HCT116 (cell line): Measurements from ENCODE around the gene S100A7A. TPM values are rescaled to one million over a fixed set of nuclear protein-coding genes. Genes with fewer than 3 reads are reported as not detected.

Source experiments
- ATAC-seq: fragments of 200-7000 bp; cut with Tn5 transposase; 2 replicates; pipeline ENCODE4 v1.9.1; 2020; ENCODE audit warnings: mild to moderate bottlenecking, moderate library complexity
- BruUV-seq: library from RNA; stranded (reverse); fragments of 400-500 nt; replicated peaks from 2 replicates; lab custom pipeline; 2021; lab: Mats Ljungman, UMichigan
- CTCF ChIA-PET: fragments of 300-600 bp; sonication (Branson Sonifier 250); formaldehyde crosslinking; loops from one replicate; lab custom pipeline; 2021; ENCODE audit warnings: antibody characterized with exemption; lab: Charles Lee
- POLR2A ChIA-PET: fragments of 300-600, 350-600 bp; sonication (Branson Sonifier 250); formaldehyde crosslinking; loops from one replicate; lab custom pipeline; 2021; ENCODE audit warnings: antibody characterized with exemption; lab: Charles Lee
- RAD21 ChIA-PET, 2 experiments: fragments of 300-600 bp; sonication (Branson Sonifier 250); formaldehyde crosslinking; loops; one replicate each; lab custom pipeline; 2023; ENCODE audit warnings: low total read pairs in 2 of 2; ENCODE audit not compliant: uncharacterized antibody in 2 of 2, unreplicated experiment in 2 of 2, low non-redundant PET in 1 of 2; lab: Charles Lee
- DNase-seq: peaks from one replicate; pipeline ENCODE4 v3.0.0-alpha.2; 2010; ENCODE audit warnings: low read depth, low spot score
- H2AFZ ChIP-seq: fragments of 200-600 bp; shearing (Covaris generic), sonication (generic); 2 replicates; pipeline ENCODE4 v1.6.1; 2017; ENCODE audit warnings: low read depth, mixed run types, mixed read lengths, antibody characterized with exemption, low read length; ENCODE audit not compliant: poor library complexity, severe bottlenecking
- H3K27ac ChIP-seq: 2 replicates; pipeline ENCODE4 v1.5.1; 2012; ENCODE audit warnings: low read depth, low read length
- H3K27me3 ChIP-seq: fragments of 200-600 bp; sonication (generic); 2 replicates; pipeline ENCODE4 v1.6.1; 2016; ENCODE audit warnings: mixed run types, low read length, mixed read lengths; ENCODE audit not compliant: insufficient read depth
- H3K36me3 ChIP-seq, 2 experiments: fragments of 200-500 bp in 1 of 2; fragments of 200-600 bp in 1 of 2; sonication (Bioruptor generic) in 1 of 2; sonication (generic) in 1 of 2; 2 replicates each; pipeline versions ENCODE4 v1.5.1 to v1.6.1; 2014 to 2016; ENCODE audit warnings: low read length in 2 of 2, inconsistent platforms in 1 of 2, mixed read lengths in 1 of 2, mixed run types in 1 of 2; ENCODE audit not compliant: insufficient read depth in 2 of 2, control insufficient read depth in 1 of 2
- H3K4me1 ChIP-seq, 2 experiments: fragments of 200-600 bp in 1 of 2; sonication (generic) in 1 of 2; 2 replicates each; pipeline versions ENCODE4 v1.5.1 to v1.6.1; 2012 to 2017; ENCODE audit warnings: low read length in 2 of 2, inconsistent platforms in 1 of 2, mild to moderate bottlenecking in 1 of 2, mixed read lengths in 1 of 2, mixed run types in 1 of 2, moderate library complexity in 1 of 2; ENCODE audit not compliant: insufficient read depth in 2 of 2, control insufficient read depth in 1 of 2
- H3K4me2 ChIP-seq: fragments of 200-600 bp; sonication (generic); 2 replicates; pipeline ENCODE4 v1.6.1; 2017; ENCODE audit warnings: mixed run types, low read length, mixed read lengths
- H3K4me3 ChIP-seq, 2 experiments: fragments of 200-600 bp in 1 of 2; sonication (generic) in 1 of 2; replicated peaks in 1 of 2; 2 replicates each; pipeline ENCODE4 v1.5.1; 2011 to 2016; ENCODE audit warnings: low read length in 2 of 2, control low read depth in 1 of 2, low read depth in 1 of 2, mild to moderate bottlenecking in 1 of 2, mixed read lengths in 1 of 2, mixed run types in 1 of 2
- H3K79me2 ChIP-seq: fragments of 200-600 bp; sonication (generic); 2 replicates; pipeline ENCODE4 v1.6.1; 2017; ENCODE audit warnings: mild to moderate bottlenecking, mixed run types, low read length, moderate library complexity, mixed read lengths; ENCODE audit not compliant: insufficient read depth
- H3K9ac ChIP-seq: fragments of 200-600 bp; sonication (generic); 2 replicates; pipeline ENCODE4 v1.6.1; 2016; ENCODE audit warnings: low read length, mixed read lengths
- H3K9me2 ChIP-seq: fragments of 200-600 bp; sonication (generic), shearing (Covaris generic); 2 replicates; pipeline ENCODE4 v1.6.1; 2017; ENCODE audit warnings: mixed run types, mild to moderate bottlenecking, moderate library complexity; ENCODE audit not compliant: insufficient read depth
- H3K9me3 ChIP-seq, 2 experiments: fragments of 200-500 bp in 1 of 2; fragments of 200-600 bp in 1 of 2; sonication (Bioruptor generic) in 1 of 2; sonication (generic) in 1 of 2; 2 replicates each; pipeline ENCODE4 v1.6.1; 2014 to 2017; ENCODE audit warnings: low read length in 2 of 2, mixed read lengths in 2 of 2, inconsistent platforms in 1 of 2, low read depth in 1 of 2, mild to moderate bottlenecking in 1 of 2, mixed run types in 1 of 2, moderate library complexity in 1 of 2; ENCODE audit not compliant: control insufficient read depth in 1 of 2, insufficient read depth in 1 of 2
- H4K20me1 ChIP-seq: fragments of 200-600 bp; sonication (generic), shearing (Covaris generic); 2 replicates; pipeline ENCODE4 v1.6.1; 2017; ENCODE audit warnings: mixed run types, mild to moderate bottlenecking, moderate library complexity; ENCODE audit not compliant: insufficient read depth
- CBX3 ChIP-seq: IDR thresholded peaks from 2 replicates; pipeline ENCODE4 v1.6.1; 2012; ENCODE audit warnings: low read depth
- ELF1 ChIP-seq: IDR thresholded peaks from 2 replicates; pipeline ENCODE4 v1.6.1; 2012; ENCODE audit warnings: low read depth, borderline replicate concordance
- EZH2phosphoT487 ChIP-seq: fragments of 200-600 bp; IDR thresholded peaks from 2 replicates; pipeline ENCODE4 v1.6.1; 2018; ENCODE audit warnings: antibody characterized with exemption, borderline replicate concordance
- FOSL1 ChIP-seq: IDR thresholded peaks from 2 replicates; pipeline ENCODE4 v1.6.1; 2012; ENCODE audit warnings: low read depth
- RAD21 ChIP-seq: IDR thresholded peaks from 2 replicates; pipeline ENCODE4 v1.6.1; 2012; ENCODE audit warnings: low read depth, mild to moderate bottlenecking
- SIN3A ChIP-seq: IDR thresholded peaks from 2 replicates; pipeline ENCODE4 v1.6.1; 2012; ENCODE audit warnings: low read depth
- SP1 ChIP-seq: IDR thresholded peaks from 2 replicates; pipeline ENCODE4 v1.6.1; 2012; ENCODE audit warnings: low read depth
- SRF ChIP-seq: IDR thresholded peaks from 2 replicates; pipeline ENCODE4 v1.6.1; 2012; ENCODE audit warnings: low read depth
- YY1 ChIP-seq: IDR thresholded peaks from 2 replicates; pipeline ENCODE4 v1.6.1; 2011; ENCODE audit warnings: low read length, low read depth, moderate library complexity, mild to moderate bottlenecking; ENCODE audit not compliant: insufficient replicate concordance; ENCODE audit errors: extremely low read depth
- ZBTB33 ChIP-seq: IDR thresholded peaks from 2 replicates; pipeline ENCODE4 v1.6.1; 2011; ENCODE audit warnings: mild to moderate bottlenecking, low read length, moderate library complexity; ENCODE audit not compliant: insufficient replicate concordance; ENCODE audit errors: extremely low read depth
- ZFX ChIP-seq: fragments of 450-650 bp; IDR thresholded peaks from 2 replicates; pipeline ENCODE4 v1.6.1; 2017
- intact Hi-C: fragments of 100-400 bp; cut with micrococcal nuclease; formaldehyde crosslinking; loops from 2 replicates; pipeline ENCODE4 v1.10.0; 2022
- total RNA-seq: library from RNA; stranded (reverse); gene quantifications from one replicate; pipeline ENCODE4 v1.2.1, GENCODE V29; 2021; ENCODE audit not compliant: unreplicated experiment

S100A7A gene
- total RNA-seq, 1 experiment from 2014 or later = not detected

DNA sequence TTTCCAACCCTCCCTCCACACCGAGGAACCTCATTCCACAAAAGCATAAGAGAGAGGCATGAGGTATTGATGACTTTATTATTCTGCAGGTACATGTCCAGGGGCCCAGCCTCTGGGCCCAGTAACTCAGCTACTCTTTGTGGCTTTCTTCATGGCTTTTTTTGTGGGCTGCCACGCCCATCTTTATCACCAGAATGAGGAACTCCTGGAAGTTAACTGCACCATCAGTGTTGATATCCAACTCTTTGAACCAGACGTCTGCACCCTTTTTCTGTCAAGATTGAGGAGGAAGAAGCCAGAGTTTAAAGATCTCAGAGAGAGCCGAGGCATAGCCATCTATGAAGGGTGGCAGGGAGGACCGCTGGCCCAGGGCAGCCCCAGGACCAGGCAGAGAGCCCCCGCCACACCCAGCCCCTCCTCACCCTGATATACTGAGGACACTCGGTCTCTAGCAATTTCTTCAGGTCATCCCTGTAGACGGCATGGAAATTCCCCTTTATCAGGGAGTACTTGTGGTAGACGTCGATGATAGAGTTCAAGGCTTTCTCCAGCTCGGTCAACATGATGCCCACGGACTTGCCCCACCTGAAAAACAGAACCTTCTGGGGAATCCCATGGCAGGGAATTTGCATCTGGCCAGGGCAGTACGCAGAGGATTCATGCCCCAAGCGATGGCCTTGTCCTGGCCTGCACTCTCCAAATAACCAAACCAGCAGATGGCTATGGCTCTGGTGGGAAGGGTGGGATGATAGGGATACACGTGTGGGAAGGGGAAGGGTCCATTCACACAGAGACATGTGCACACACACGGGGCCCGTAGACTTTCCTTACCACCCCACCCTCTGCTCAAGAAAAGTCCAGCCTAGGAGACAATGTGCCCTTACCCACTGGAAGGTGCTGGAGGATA, 26.1 kb upstream of the S100A7A start:
- no peak overlapping the region for H3K4me2 ChIP-seq
- no peaks in the 10 kb centered on the region for H3K9me3 ChIP-seq
- H3K27me3 ChIP-seq = peaks cover 72% of the 10 kb centered on the region
- no peaks in the 10 kb centered on the region for H3K79me2 ChIP-seq
- H4K20me1 ChIP-seq = no peaks in the 10 kb centered on the region
- no peaks in the 10 kb centered on the region for H3K9me2 ChIP-seq
- RAD21 ChIA-PET = no interaction called here
- TF ChIP-seq ZBTB33 (no peak), RAD21 (no peak), SRF (no peak), YY1 (no peak), FOSL1 (no peak), SP1 (no peak), CBX3 (no peak), SIN3A (no peak), EZH2phosphoT487 (no peak), ZFX (no peak), ELF1 (no peak)
- TF ChIP-seq, all 23 proteins: peak for 0
- ChIA-PET CTCF (no interaction called here), POLR2A (no interaction called here)
- Histone ChIP-seq H3K36me3 (no peaks in the 10 kb centered on the region), H2AFZ (no peak overlapping the region), H3K4me1 (no peaks in the 10 kb centered on the region), H3K27ac (no peak overlapping the region), H3K9ac (no peak overlapping the region), H3K4me3 (no peak overlapping the region)
- ATAC-seq = no peak
- no peak for DNase-seq
- intact Hi-C loops = no loop called here
- no TSS peak for BruUV-seq
